GM21447 (cell line): ENCODE results near the gene TANGO6.
"Not testable (repeated sequence)": the region's sequence is repeated elsewhere in the genome, so short reads cannot be mapped to it uniquely, and the experiment has no call there.

Source experiments
- ATAC-seq: cut with Tn5 transposase; IDR thresholded peaks from one replicate; pipeline ENCODE4 v1.9.1; 2021; ENCODE audit not compliant: unreplicated experiment

The TANGO6 gene

GRCh38 chr16:69114346-69114975 lies 271.1 kb downstream of the TANGO6 start:
- ATAC-seq = no peak

DNA sequence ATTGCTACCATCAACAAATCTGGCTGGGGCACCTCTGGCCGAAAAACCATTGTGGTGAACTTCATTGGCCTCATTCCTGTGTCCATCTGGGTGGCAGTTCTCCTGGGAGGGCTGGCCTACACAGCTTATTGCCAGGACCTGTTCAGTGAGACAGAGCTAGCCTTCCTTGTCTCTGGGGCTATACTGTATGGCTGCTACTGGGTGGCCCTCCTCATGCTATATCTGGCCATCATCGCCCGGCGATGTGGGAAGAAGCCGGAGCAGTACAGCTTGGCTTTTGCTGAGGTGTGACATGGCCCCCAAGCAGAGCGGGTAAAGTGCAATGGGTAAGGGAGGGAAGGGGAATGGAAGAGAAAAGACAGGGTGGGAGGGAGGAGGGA lies 271.6 kb downstream of the TANGO6 start:
- no peak for ATAC-seq

GRCh38 chr16:69115361-69115760 lies 272.0 kb downstream of the TANGO6 start:
- ATAC-seq = no peak

GRCh38 chr16:69115837-69116236 lies 272.5 kb downstream of the TANGO6 start:
- ATAC-seq = no peak

- ATAC-seq = no peak
Measured at GRCh38 chr16:69116256-69116875, 273.0 kb downstream of the TANGO6 start.

GRCh38 chr16:69116906-69117305 lies 273.6 kb downstream of the TANGO6 start:
- no peak for ATAC-seq

- no peak for ATAC-seq
Measured at GRCh38 chr16:69118468-69118867, 275.1 kb downstream of the TANGO6 start.

DNA sequence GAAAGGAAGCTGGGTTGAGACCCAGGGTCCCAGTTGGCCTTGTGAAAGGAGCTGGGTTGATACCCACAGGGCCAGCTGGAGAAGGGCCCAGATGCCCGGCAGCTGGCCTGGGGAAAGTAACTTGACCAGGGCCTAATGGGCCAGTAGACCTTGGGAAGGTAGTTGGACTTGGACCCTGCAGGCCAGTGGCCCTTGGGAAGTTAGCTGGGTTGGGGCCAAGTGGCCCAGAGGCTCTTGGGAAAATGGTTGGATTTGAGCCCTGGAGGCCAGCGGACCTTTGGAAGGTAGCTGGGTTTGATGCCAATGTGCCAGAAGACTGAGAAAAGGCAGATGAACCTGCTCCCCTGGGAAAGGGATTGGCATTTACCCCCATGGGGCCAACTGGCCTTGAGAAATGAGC lies 275.7 kb downstream of the TANGO6 start:
- ATAC-seq = no peak

DNA sequence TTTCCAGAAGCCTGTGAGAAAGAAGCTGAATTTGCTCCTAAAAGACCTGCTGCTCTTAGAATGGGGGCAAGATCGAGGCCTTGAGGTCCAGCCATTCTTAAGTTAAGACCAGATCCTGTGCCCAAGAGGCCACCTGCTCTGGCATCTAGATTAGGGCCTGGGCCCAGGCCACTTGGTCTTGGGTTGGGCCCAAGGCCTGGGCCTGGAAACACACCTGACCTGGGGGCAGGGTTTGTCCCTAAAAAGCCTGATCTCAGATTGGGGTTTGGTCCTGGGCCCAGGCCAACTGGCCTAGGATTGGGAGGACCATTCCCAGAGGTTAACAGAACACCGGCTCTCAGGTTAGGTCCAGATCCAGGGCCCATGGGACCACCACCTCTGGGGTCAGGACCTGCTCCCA lies 276.2 kb downstream of the TANGO6 start:
- ATAC-seq = no peak

DNA sequence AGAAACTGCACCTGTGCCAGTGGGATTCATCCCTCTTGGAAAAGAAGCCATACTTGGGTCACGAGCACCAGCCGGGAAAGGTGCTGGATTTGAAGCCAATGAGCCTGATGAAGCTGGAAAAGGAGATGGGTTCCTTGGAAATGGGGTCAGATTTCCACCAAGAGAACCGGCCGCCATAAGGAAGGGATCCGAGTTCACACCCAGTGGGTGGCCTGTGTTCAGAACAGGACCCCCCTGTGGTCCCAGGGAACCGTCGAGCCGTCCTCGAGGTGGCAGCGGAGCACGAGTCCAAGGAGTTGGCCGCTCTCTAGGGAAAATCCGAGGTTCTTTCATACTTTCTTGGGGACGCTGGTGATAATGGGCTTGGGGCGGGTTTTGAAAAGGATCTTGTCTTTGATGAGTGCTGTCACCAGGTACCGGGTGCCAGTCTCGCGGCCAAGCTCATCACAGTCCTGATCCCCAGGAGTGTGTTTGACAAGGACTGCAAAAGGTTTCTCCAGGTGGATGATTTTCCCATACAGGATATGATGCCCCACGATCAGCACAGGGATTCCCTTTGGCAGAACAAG lies 276.8 kb downstream of the TANGO6 start:
- no peak for ATAC-seq

- no peak for ATAC-seq
Measured at GRCh38 chr16:69123910-69124309, 280.6 kb downstream of the TANGO6 start.

DNA sequence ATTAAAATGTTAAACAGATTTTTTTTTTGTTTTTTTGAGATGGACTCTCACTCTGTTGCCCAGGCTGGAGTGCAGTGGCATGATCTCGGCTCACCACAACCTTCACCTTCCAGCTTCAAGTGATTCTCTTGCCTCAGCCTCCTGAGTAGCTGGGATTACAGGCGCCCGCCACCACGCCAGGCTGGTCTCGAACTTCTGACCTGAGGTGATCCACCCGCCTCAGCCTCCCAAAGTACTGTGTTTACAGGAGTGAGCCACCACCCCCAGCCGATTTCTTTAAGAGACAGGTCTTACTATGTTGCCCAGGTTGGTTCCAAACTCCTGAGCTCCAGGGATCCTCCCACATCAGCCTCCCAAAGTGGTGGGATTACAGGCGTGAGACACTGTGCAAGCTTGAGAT lies 281.1 kb downstream of the TANGO6 start:
- ATAC-seq = not testable (repeated sequence)

DNA sequence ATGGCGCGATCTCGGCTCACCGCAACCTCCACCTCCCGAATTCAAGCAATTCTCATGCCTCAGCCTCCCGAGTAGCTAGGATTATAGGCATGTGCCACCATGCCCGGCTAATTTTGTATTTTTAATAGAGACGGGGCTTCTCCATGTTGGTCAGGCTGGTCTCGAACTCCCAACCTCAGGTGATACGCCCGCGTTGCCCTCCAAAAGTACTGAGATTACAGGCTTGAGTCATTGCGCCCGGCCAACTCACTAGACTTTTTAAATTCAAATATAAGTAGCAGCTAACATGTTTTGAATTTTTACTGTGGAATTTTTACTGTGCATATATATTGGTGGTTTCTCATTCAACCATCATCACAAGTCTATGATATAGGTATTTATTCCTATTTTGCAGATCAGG lies 281.6 kb downstream of the TANGO6 start:
- not testable (repeated sequence) for ATAC-seq

- ATAC-seq = no peak
Measured at GRCh38 chr16:69126221-69126620, 282.9 kb downstream of the TANGO6 start.

DNA sequence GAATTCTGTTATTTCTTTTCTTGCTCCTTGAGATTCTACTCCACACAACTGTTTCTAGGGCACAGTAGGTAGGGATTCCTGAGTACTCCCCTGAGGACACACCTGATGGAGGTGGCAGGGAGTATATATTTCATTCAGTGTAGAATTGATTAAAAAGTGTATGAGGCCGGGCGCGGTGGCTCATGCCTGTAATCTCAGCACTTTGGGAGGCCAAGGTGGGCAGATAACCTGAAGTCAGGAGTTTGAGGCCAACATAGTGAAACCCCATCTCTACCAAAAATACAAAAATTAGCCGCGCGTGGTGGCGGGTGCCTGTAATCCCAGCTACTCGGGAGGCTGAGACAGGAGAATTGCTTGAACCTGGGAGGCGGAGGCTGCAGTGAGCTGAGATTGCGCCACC lies 283.5 kb downstream of the TANGO6 start:
- not testable (repeated sequence) for ATAC-seq

GRCh38 chr16:69127966-69128510 lies 284.7 kb downstream of the TANGO6 start:
- no peak for ATAC-seq

DNA sequence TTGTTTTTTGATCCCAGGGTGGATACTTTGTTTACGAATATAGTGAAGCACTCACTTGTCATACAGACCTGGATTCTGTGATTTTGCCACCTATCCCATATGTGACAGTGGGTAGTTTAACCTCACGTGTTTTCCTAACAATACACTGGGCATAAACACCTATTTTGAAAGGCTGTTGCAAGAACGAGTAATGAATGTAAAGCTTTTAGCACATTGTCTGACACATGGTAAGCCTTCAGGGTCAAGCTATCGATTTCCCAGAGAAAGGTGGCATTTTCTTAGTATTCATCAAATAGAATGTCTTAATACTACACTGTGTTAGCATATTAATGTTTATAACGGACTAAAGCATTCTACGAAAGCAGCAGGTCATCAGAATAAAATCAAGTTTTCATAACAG lies 287.1 kb downstream of the TANGO6 start:
- no peak for ATAC-seq

- no peak for ATAC-seq
Measured at GRCh38 chr16:69131167-69131838, 288.0 kb downstream of the TANGO6 start.

DNA sequence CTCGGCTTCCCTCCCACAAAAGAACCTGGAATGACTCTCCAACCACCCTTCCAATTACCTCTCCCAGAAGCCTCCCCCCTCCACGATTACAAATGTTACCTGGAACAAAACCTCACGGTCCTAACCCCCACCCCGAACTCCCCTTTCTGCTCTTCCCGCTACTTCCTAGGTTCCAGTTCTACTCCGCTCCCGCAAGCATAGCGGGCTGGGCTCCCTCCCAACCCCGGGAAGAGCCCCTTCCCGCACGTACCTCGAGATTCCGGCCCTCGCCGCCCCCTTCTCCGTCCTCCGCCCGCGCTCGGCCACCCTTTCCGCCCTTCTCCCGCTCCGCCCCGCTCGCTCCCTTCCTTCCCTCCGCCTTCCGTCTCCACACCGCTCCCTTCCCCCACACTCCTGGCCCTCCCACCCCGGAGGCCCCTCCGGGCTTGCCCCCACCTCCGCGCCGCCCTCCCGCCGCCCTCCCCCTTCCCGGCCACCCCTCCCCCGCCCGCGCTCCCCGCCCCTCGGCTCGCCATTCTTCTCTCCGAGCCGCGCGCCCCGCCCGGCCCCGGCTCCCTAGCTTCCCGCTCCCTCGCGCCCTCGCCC lies 288.6 kb downstream of the TANGO6 start:
- ATAC-seq = peak; percentile 44

DNA sequence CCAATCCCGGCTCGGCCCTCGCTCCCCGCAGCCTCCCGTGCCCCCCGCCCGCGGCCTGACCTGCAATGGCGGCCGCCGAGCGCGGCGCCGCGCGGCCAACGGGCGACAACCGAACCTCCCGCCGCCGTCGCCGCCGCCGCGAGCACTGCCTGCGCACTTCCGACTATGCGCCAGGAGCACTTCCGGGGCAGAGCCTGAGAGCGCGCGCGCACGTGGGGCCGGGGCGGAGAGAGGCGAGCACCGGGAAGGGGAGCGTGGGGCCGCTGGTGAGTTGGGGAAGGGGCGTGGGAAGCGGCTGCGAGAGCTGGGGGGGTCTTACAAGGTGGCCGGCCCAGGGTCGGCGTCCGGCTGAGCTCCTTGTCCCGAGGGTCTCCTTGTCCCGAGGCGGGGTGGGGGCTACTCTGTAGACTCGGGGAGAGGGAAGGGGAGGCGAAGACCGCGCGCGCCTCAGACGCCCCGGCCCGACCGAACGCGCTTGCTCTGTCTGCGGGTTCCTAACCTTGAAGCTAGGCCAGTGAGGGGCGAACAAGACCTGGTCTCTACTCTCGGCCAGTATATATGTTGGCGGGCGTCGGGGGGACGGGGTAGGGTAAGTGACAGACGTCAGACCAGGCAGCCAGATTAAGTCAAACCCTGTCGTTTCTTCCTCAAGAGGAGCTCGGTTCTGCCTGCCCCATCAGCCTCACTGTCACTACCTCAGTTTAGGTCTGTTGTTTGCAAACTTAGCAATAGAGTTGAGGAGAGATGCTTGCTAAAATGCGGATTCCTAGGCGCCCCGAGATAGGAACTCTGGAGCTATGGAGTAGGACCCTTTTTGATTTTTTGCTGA lies 289.3 kb downstream of the TANGO6 start, which contains the start of the genes CHTF8 and UTP4:
CHTF8 (minus strand) TSS at position 165 of the 829 bp plus-strand sequence. CDS start 11,130 bp downstream, outside the sequence.
UTP4 (plus strand) TSS at position 226 of the 829 bp plus-strand sequence. CDS start 811 bp downstream, outside the sequence.
- ATAC-seq = peak; percentile 86
